GM12878 (cell line): ENCODE results near the gene KRTAP17-1. TPM values are rescaled to one million over a fixed set of nuclear protein-coding genes. Genes with fewer than 3 reads are reported as not detected.

ENCODE experiments used
- ATAC-seq: fragments of 200-7000 bp; cut with Tn5 transposase; 3 replicates; pipeline ENCODE4 v1.9.1; 2020; ENCODE audit warnings: mild to moderate bottlenecking, moderate library complexity
- BruUV-seq: library from RNA; stranded (reverse); fragments of 400-500 nt; replicated peaks from 2 replicates; lab custom pipeline; 2021; lab: Mats Ljungman, UMichigan
- CTCF ChIA-PET: fragments of 300-600 bp; sonication (Branson Sonifier 250); formaldehyde crosslinking; extraction: SDS; loops from one replicate; lab custom pipeline; 2021; ENCODE audit warnings: inconsistent platforms; lab: Yijun Ruan, JAX
- POLR2A ChIA-PET: fragments of 350-600 bp; formaldehyde crosslinking; extraction: SDS; loops from one replicate; lab custom pipeline; 2021; ENCODE audit warnings: inconsistent platforms; lab: Charles Lee
- RAD21 ChIA-PET: fragments of 300-600 bp; sonication (Branson Sonifier 250); formaldehyde crosslinking; loops from one replicate; lab custom pipeline; 2023; ENCODE audit warnings: antibody characterized with exemption; ENCODE audit not compliant: unreplicated experiment; lab: Charles Lee
- SMC1A ChIA-PET: fragments of 300-600 bp; sonication (Branson Sonifier 250); formaldehyde crosslinking; loops from one replicate; lab custom pipeline; 2023; ENCODE audit not compliant: unreplicated experiment, uncharacterized antibody; lab: Charles Lee
- DNase-seq: peaks from one replicate; pipeline ENCODE4 v3.0.0-alpha.2; 2011; ENCODE audit warnings: low read depth, low spot score
- FAIRE-seq: peaks from 3 replicates; lab custom pipeline; 2011; peaks lifted over from hg19 to GRCh38; lab: Jason Lieb, UNC
- H2AFZ ChIP-seq: 2 replicates; pipeline ENCODE4 v1.6.0; 2011; ENCODE audit warnings: low read depth, low read length, control low read depth; ENCODE audit not compliant: control insufficient read depth
- H3K27ac ChIP-seq: 2 replicates; pipeline ENCODE4 v1.5.1; 2011; ENCODE audit warnings: control low read depth; ENCODE audit not compliant: control insufficient read depth, insufficient read depth
- H3K27me3 ChIP-seq, 2 experiments: replicated peaks in 1 of 2; 2 replicates each; pipeline versions ENCODE4 v1.6.0 to v1.6.1; 2011; ENCODE audit warnings: low read length in 1 of 2; ENCODE audit not compliant: control insufficient read depth in 2 of 2, insufficient read depth in 2 of 2
- H3K36me3 ChIP-seq, 2 experiments: 2 replicates each; pipeline ENCODE4 v1.5.1; 2011; ENCODE audit warnings: low read length in 1 of 2; ENCODE audit not compliant: control insufficient read depth in 2 of 2, insufficient read depth in 2 of 2
- H3K4me1 ChIP-seq: 2 replicates; pipeline ENCODE4 v1.6.1; 2011; ENCODE audit warnings: mild to moderate bottlenecking, low read length, moderate library complexity, mixed read lengths; ENCODE audit not compliant: control insufficient read depth, insufficient read depth
- H3K4me2 ChIP-seq: 2 replicates; pipeline ENCODE4 v1.6.0; 2011; ENCODE audit warnings: control low read depth; ENCODE audit not compliant: control insufficient read depth, insufficient read depth
- H3K4me3 ChIP-seq: fragments of 200-600 bp; sonication (generic); 2 replicates; pipeline ENCODE4 v1.5.1; 2016
- H3K79me2 ChIP-seq: 2 replicates; pipeline ENCODE4 v1.6.0; 2011; ENCODE audit warnings: low read length; ENCODE audit not compliant: control insufficient read depth, insufficient read depth
- H3K9ac ChIP-seq: 2 replicates; pipeline ENCODE4 v1.8.0; 2011; ENCODE audit warnings: low read length, control low read depth, mixed read lengths; ENCODE audit not compliant: control insufficient read depth, insufficient read depth
- H3K9me3 ChIP-seq: replicated peaks from 3 replicates; pipeline ENCODE4 v1.5.1; 2011; ENCODE audit warnings: mild to moderate bottlenecking, low read length; ENCODE audit not compliant: control insufficient read depth, insufficient read depth
- H4K20me1 ChIP-seq: 2 replicates; pipeline ENCODE4 v1.6.0; 2011; ENCODE audit not compliant: control insufficient read depth, insufficient read depth
- ATF2 ChIP-seq: IDR thresholded peaks from 2 replicates; pipeline ENCODE4 v1.6.1; 2012; ENCODE audit warnings: low read length, inconsistent platforms
- ATF3 ChIP-seq: IDR thresholded peaks from 2 replicates; pipeline ENCODE4 v1.6.1; 2011; ENCODE audit warnings: low read depth, mild to moderate bottlenecking, low read length, moderate library complexity, borderline replicate concordance; ENCODE audit errors: extremely low read depth
- BCLAF1 ChIP-seq: fragments of 450-650 bp; IDR thresholded peaks from 2 replicates; pipeline ENCODE4 v1.6.1; 2017; ENCODE audit warnings: antibody characterized with exemption, mild to moderate bottlenecking, moderate library complexity
- CBX3 ChIP-seq: fragments of 200-600 bp; sonication (generic); IDR thresholded peaks from 2 replicates; pipeline ENCODE4 v1.6.1; 2016; ENCODE audit warnings: low read depth, borderline replicate concordance
- E2F4 ChIP-seq: IDR thresholded peaks from 2 replicates; pipeline ENCODE4 v1.6.1; 2012; ENCODE audit warnings: low read depth, low read length, improper control_type of control experiment
- ELK1 ChIP-seq: IDR thresholded peaks from 2 replicates; pipeline ENCODE4 v1.6.1; 2012; ENCODE audit warnings: low read depth, low read length, improper control_type of control experiment
- MEF2B ChIP-seq: fragments of 450-650 bp; IDR thresholded peaks from 2 replicates; pipeline ENCODE4 v1.6.1; 2018; ENCODE audit warnings: mild to moderate bottlenecking, moderate library complexity; ENCODE audit not compliant: partially characterized antibody, poor library complexity, severe bottlenecking
- PML ChIP-seq: IDR thresholded peaks from 2 replicates; pipeline ENCODE4 v1.6.1; 2012; ENCODE audit warnings: low read length, inconsistent platforms
- TBL1XR1 ChIP-seq: IDR thresholded peaks from 2 replicates; pipeline ENCODE4 v1.6.1; 2012; ENCODE audit warnings: low read depth, low read length, improper control_type of control experiment
- ZBTB11 ChIP-seq: fragments of 450-650 bp; formaldehyde crosslinking; IDR thresholded peaks from 2 replicates; pipeline ENCODE4 v1.5.0; 2022; ENCODE audit warnings: mild to moderate bottlenecking, missing genetic modification characterization
- ZNF217 ChIP-seq: fragments of 450-650 bp; IDR thresholded peaks from 2 replicates; pipeline ENCODE4 v1.6.1; 2017; ENCODE audit warnings: antibody characterized with exemption, mild to moderate bottlenecking
- WGBS: methylation state at CpG from one replicate; pipeline ENCODE4 v1.1.6; 2016; ENCODE audit warnings: low lambda C conversion rate; ENCODE audit not compliant: insufficient replicate concordance, insufficient coverage; ENCODE audit errors: missing lambda C conversion rate; 5-methylcytosine and 5-hydroxymethylcytosine counted together
- in situ Hi-C: fragments of 300-500 bp; cut with MboI; formaldehyde crosslinking; loops from 9 replicates; pipeline ENCODE4 v1.14.3; 2018; ENCODE audit warnings: mixed read lengths
- intact Hi-C: fragments of 100-400 bp; cut with micrococcal nuclease; formaldehyde crosslinking; loops from one replicate; pipeline ENCODE4 v1.14.2; 2022; ENCODE audit not compliant: unreplicated experiment
- polyA plus RNA-seq, 11 experiments: library from polyadenylated mRNA; depleted of rRNA in 4 of 11; unstranded in 6 of 11; stranded (reverse) in 5 of 11; fragments of >200 nt; fragmentation: Nextera tagmentation in 4 of 11; fragmentation: Illumina TruSeq in 1 of 11; extraction: Ambion mirVana in 4 of 11; extraction: Trizol in 1 of 11; gene quantifications; 1 replicate in 1 of 11; 2 replicates in 10 of 11; pipeline versions ENCODE4 v1.2.1 to v1.2.3, GENCODE V29; 2011 to 2016; ENCODE audit warnings: inconsistent platforms in 2 of 11, missing spikeins in 2 of 11, low read depth in 1 of 11
- total RNA-seq, 4 experiments: library from RNA; depleted of rRNA in 3 of 4; stranded (reverse); fragments of >200 nt in 3 of 4; fragmentation: Illumina TruSeq in 1 of 4; extraction: Trizol in 1 of 4; gene quantifications; 2 replicates each; pipeline versions ENCODE4 v1.2.1 to v1.2.3, GENCODE V29; 2013 to 2021

Gene KRTAP17-1
- total and polyA plus RNA-seq, 10 of the 15 experiments (the other 5 are each of a cell fraction or from before 2014, with no cell fraction given), result 0.16 to 5.7 (median 0.17) TPM; not detected in 7

- no peak for TF ChIP-seq E2F4
- TF ChIP-seq CBX3, result no peak
- no peak for TF ChIP-seq ATF3
These were observed at the start of gene KRTAP17-1 (continued) for GRCh38 chr17:41315204-41315794.

GRCh38 chr17:41363881-41364280 is 48.4 kb upstream of the KRTAP17-1 start:
- in situ Hi-C loops, result no loop called here
- H4K20me1 ChIP-seq, result no peaks in the 10 kb centered on the region
- intact Hi-C loops, result no loop called here
- 45% methylated on average over 2 of the region's 2 CpGs for WGBS
- ChIA-PET CTCF (no interaction called here), POLR2A (no interaction called here), RAD21 (no interaction called here), SMC1A (no interaction called here)
- BruUV-seq, result no TSS peak
- H3K9me3 ChIP-seq, result no peaks in the 10 kb centered on the region
- H3K27ac ChIP-seq, result no peak overlapping the region
- FAIRE-seq (no peak), ATAC-seq (no peak), DNase-seq (no peak)
- H2AFZ ChIP-seq, result no peak overlapping the region
- no peaks in the 10 kb centered on the region for H3K4me1 ChIP-seq
- H3K36me3 ChIP-seq, result no peaks in the 10 kb centered on the region
- no peaks in the 10 kb centered on the region for H3K79me2 ChIP-seq
- no peak overlapping the region for H3K4me3 ChIP-seq
- H3K27me3 ChIP-seq, result peaks cover 0 to 2% of the 10 kb centered on the region in 2 experiments; a peak in 1 of 4 replicates
- no peak overlapping the region for H3K9ac ChIP-seq
- no peak overlapping the region for H3K4me2 ChIP-seq
- no peak for TF ChIP-seq BCLAF1
- no peak for TF ChIP-seq ZNF217
- no peak for TF ChIP-seq PML
- TF ChIP-seq ELK1, result no peak
- TF ChIP-seq MEF2B, result no peak
- no peak for TF ChIP-seq TBL1XR1
- TF ChIP-seq ATF2, result no peak
- TF ChIP-seq ZBTB11 (CRISPR knock-in tag), result no peak
